SK-MEL-5 (cell line): ENCODE results near the gene HSPA5. TPM values are rescaled to one million over a fixed set of nuclear protein-coding genes. Genes with fewer than 3 reads are reported as not detected.
"Not testable (repeated sequence)": the region's sequence is repeated elsewhere in the genome, so short reads cannot be mapped to it uniquely, and the experiment has no call there.

Source experiments
- DNase-seq: peaks from one replicate; pipeline ENCODE4 v3.0.0-alpha.2; 2016; ENCODE audit warnings: low read depth, low spot score
- in situ Hi-C: cut with HindIII; loops from 2 replicates; pipeline ENCODE4 v1.10.0; 2016; ENCODE audit warnings: low sequenced_read_pairs, high pct_unique_total_duplicates, low pct_unique_long_range_greater_than_20kb
- polyA plus RNA-seq, 2 experiments: library from polyadenylated mRNA; depleted of rRNA; stranded (reverse); fragments of >200 nt; gene quantifications; 2 replicates each; pipeline ENCODE4 v1.2.3, GENCODE V29; 2015
- total RNA-seq: library from RNA; depleted of rRNA; stranded (reverse); fragments of >200 nt; shearing (Covaris generic); gene quantifications from 2 replicates; pipeline ENCODE4 v1.2.3, GENCODE V29; 2014; rRNA removed

HSPA5 gene
- 65.9 and 80.6 TPM in 2 replicates for total RNA-seq
- polyA plus RNA-seq (2015; cell fraction: cytosol; rRNA removed): 449 and 493 TPM in 2 replicates
- 135 and 141 TPM in 2 replicates for polyA plus RNA-seq (2015; cell fraction: nucleus; rRNA removed)

GRCh38 chr9:125241000-125241862, at the start of gene HSPA5:
Gene HSPA5, minus strand, starts transcription at chr9:125241343. Its CDS starts 217 bp downstream, at chr9:125241126.
- DNase-seq: peak; percentile 99
- in situ Hi-C loops: no loop called here

- in situ Hi-C loops, DNase-seq: not testable (repeated sequence)
These were observed 45.8 kb upstream of the HSPA5 start for GRCh38 chr9:125286935-125287433.

- in situ Hi-C loops: no loop called here
- DNase-seq: peak; percentile 93
These were observed 43.7 kb upstream of the HSPA5 start for GRCh38 chr9:125284855-125285254.

GRCh38 chr9:125280945-125281344, 39.8 kb upstream of the HSPA5 start:
- in situ Hi-C loops: no loop called here
- DNase-seq: no peak

GRCh38 chr9:125277411-125277810, 36.3 kb upstream of the HSPA5 start:
- DNase-seq: no peak
- in situ Hi-C loops: no loop called here

- DNase-seq: no peak
- in situ Hi-C loops: no loop called here
These were observed 35.6 kb upstream of the HSPA5 start for GRCh38 chr9:125276771-125277170.

- in situ Hi-C loops: no loop called here
- DNase-seq: no peak
These were observed 31.6 kb upstream of the HSPA5 start for GRCh38 chr9:125272697-125273096.

GRCh38 chr9:125271081-125271480, 29.9 kb upstream of the HSPA5 start:
- DNase-seq: no peak
- in situ Hi-C loops: no loop called here

GRCh38 chr9:125269014-125269397, 27.9 kb upstream of the HSPA5 start:
- DNase-seq: no peak
- in situ Hi-C loops: no loop called here

GRCh38 chr9:125268394-125269013, 27.4 kb upstream of the HSPA5 start:
- in situ Hi-C loops: no loop called here

GRCh38 chr9:125264068-125264467, 22.9 kb upstream of the HSPA5 start:
- DNase-seq, in situ Hi-C loops: not testable (repeated sequence)

More at GRCh38 chr9:125268394-125269013, 27.4 kb upstream of the HSPA5 start:
- no peak for DNase-seq

GRCh38 chr9:125262294-125262991, 21.3 kb upstream of the HSPA5 start:
- DNase-seq: no peak
- in situ Hi-C loops: no loop called here

- in situ Hi-C loops: no loop called here
- DNase-seq: peak; percentile 94
These were observed 20.6 kb upstream of the HSPA5 start, which contains the start of gene GAPVD1 for GRCh38 chr9:125261501-125262293. Gene GAPVD1, plus strand, starts transcription at chr9:125261826. Its CDS starts 37,096 bp downstream, at chr9:125298922.

- no peak for DNase-seq
- in situ Hi-C loops: no loop called here
These were observed 19.4 kb upstream of the HSPA5 start for GRCh38 chr9:125260561-125260960.

GRCh38 chr9:125258832-125259534, 17.8 kb upstream of the HSPA5 start:
- in situ Hi-C loops: no loop called here
- peak; percentile 41 for DNase-seq

- in situ Hi-C loops: no loop called here
- DNase-seq: no peak
These were observed 17.1 kb upstream of the HSPA5 start for GRCh38 chr9:125258160-125258785.
